HCT116 (cell line): ENCODE measurements around the gene AADAT. TPM values are rescaled to one million over a fixed set of nuclear protein-coding genes. Genes with fewer than 3 reads are reported as not detected.

Experiments used
- ATAC-seq: fragments of 200-7000 bp; cut with Tn5 transposase; 2 replicates; pipeline ENCODE4 v1.9.1; 2020; ENCODE audit warnings: mild to moderate bottlenecking, moderate library complexity
- BruUV-seq: library from RNA; stranded (reverse); fragments of 400-500 nt; replicated peaks from 2 replicates; lab custom pipeline; 2021; lab: Mats Ljungman, UMichigan
- CTCF ChIA-PET: fragments of 300-600 bp; sonication (Branson Sonifier 250); formaldehyde crosslinking; loops from one replicate; lab custom pipeline; 2021; ENCODE audit warnings: antibody characterized with exemption; lab: Charles Lee
- POLR2A ChIA-PET: fragments of 300-600, 350-600 bp; sonication (Branson Sonifier 250); formaldehyde crosslinking; loops from one replicate; lab custom pipeline; 2021; ENCODE audit warnings: antibody characterized with exemption; lab: Charles Lee
- RAD21 ChIA-PET, 2 experiments: fragments of 300-600 bp; sonication (Branson Sonifier 250); formaldehyde crosslinking; loops; one replicate each; lab custom pipeline; 2023; ENCODE audit warnings: low total read pairs in 2 of 2; ENCODE audit not compliant: uncharacterized antibody in 2 of 2, unreplicated experiment in 2 of 2, low non-redundant PET in 1 of 2; lab: Charles Lee
- DNase-seq: peaks from one replicate; pipeline ENCODE4 v3.0.0-alpha.2; 2010; ENCODE audit warnings: low read depth, low spot score
- H2AFZ ChIP-seq: fragments of 200-600 bp; shearing (Covaris generic), sonication (generic); 2 replicates; pipeline ENCODE4 v1.6.1; 2017; ENCODE audit warnings: low read depth, mixed run types, mixed read lengths, antibody characterized with exemption, low read length; ENCODE audit not compliant: poor library complexity, severe bottlenecking
- H3K27ac ChIP-seq: 2 replicates; pipeline ENCODE4 v1.5.1; 2012; ENCODE audit warnings: low read depth, low read length
- H3K27me3 ChIP-seq: fragments of 200-600 bp; sonication (generic); 2 replicates; pipeline ENCODE4 v1.6.1; 2016; ENCODE audit warnings: mixed run types, low read length, mixed read lengths; ENCODE audit not compliant: insufficient read depth
- H3K36me3 ChIP-seq, 2 experiments: fragments of 200-500 bp in 1 of 2; fragments of 200-600 bp in 1 of 2; sonication (Bioruptor generic) in 1 of 2; sonication (generic) in 1 of 2; 2 replicates each; pipeline versions ENCODE4 v1.5.1 to v1.6.1; 2014 to 2016; ENCODE audit warnings: low read length in 2 of 2, inconsistent platforms in 1 of 2, mixed read lengths in 1 of 2, mixed run types in 1 of 2; ENCODE audit not compliant: insufficient read depth in 2 of 2, control insufficient read depth in 1 of 2
- H3K4me1 ChIP-seq, 2 experiments: fragments of 200-600 bp in 1 of 2; sonication (generic) in 1 of 2; 2 replicates each; pipeline versions ENCODE4 v1.5.1 to v1.6.1; 2012 to 2017; ENCODE audit warnings: low read length in 2 of 2, inconsistent platforms in 1 of 2, mild to moderate bottlenecking in 1 of 2, mixed read lengths in 1 of 2, mixed run types in 1 of 2, moderate library complexity in 1 of 2; ENCODE audit not compliant: insufficient read depth in 2 of 2, control insufficient read depth in 1 of 2
- H3K4me2 ChIP-seq: fragments of 200-600 bp; sonication (generic); 2 replicates; pipeline ENCODE4 v1.6.1; 2017; ENCODE audit warnings: mixed run types, low read length, mixed read lengths
- H3K4me3 ChIP-seq, 2 experiments: fragments of 200-600 bp in 1 of 2; sonication (generic) in 1 of 2; replicated peaks in 1 of 2; 2 replicates each; pipeline ENCODE4 v1.5.1; 2011 to 2016; ENCODE audit warnings: low read length in 2 of 2, control low read depth in 1 of 2, low read depth in 1 of 2, mild to moderate bottlenecking in 1 of 2, mixed read lengths in 1 of 2, mixed run types in 1 of 2
- H3K79me2 ChIP-seq: fragments of 200-600 bp; sonication (generic); 2 replicates; pipeline ENCODE4 v1.6.1; 2017; ENCODE audit warnings: mild to moderate bottlenecking, mixed run types, low read length, moderate library complexity, mixed read lengths; ENCODE audit not compliant: insufficient read depth
- H3K9ac ChIP-seq: fragments of 200-600 bp; sonication (generic); 2 replicates; pipeline ENCODE4 v1.6.1; 2016; ENCODE audit warnings: low read length, mixed read lengths
- H3K9me2 ChIP-seq: fragments of 200-600 bp; sonication (generic), shearing (Covaris generic); 2 replicates; pipeline ENCODE4 v1.6.1; 2017; ENCODE audit warnings: mixed run types, mild to moderate bottlenecking, moderate library complexity; ENCODE audit not compliant: insufficient read depth
- H3K9me3 ChIP-seq, 2 experiments: fragments of 200-500 bp in 1 of 2; fragments of 200-600 bp in 1 of 2; sonication (Bioruptor generic) in 1 of 2; sonication (generic) in 1 of 2; 2 replicates each; pipeline ENCODE4 v1.6.1; 2014 to 2017; ENCODE audit warnings: low read length in 2 of 2, mixed read lengths in 2 of 2, inconsistent platforms in 1 of 2, low read depth in 1 of 2, mild to moderate bottlenecking in 1 of 2, mixed run types in 1 of 2, moderate library complexity in 1 of 2; ENCODE audit not compliant: control insufficient read depth in 1 of 2, insufficient read depth in 1 of 2
- H4K20me1 ChIP-seq: fragments of 200-600 bp; sonication (generic), shearing (Covaris generic); 2 replicates; pipeline ENCODE4 v1.6.1; 2017; ENCODE audit warnings: mixed run types, mild to moderate bottlenecking, moderate library complexity; ENCODE audit not compliant: insufficient read depth
- ATF3 ChIP-seq: IDR thresholded peaks from 2 replicates; pipeline ENCODE4 v1.6.1; 2012
- CBX3 ChIP-seq: IDR thresholded peaks from 2 replicates; pipeline ENCODE4 v1.6.1; 2012; ENCODE audit warnings: low read depth
- CEBPB ChIP-seq: IDR thresholded peaks from 2 replicates; pipeline ENCODE4 v1.6.1; 2012; ENCODE audit warnings: low read depth
- CTCF ChIP-seq, 3 experiments: fragments of 200-600 bp in 1 of 3; sonication (generic) in 1 of 3; IDR thresholded peaks in 2 of 3; conservative IDR thresholded peaks in 1 of 3; 2 replicates each; pipeline ENCODE4 v1.5.1; 2012 to 2017; ENCODE audit warnings: low read depth in 2 of 3, low read length in 2 of 3, antibody characterized with exemption in 1 of 3, borderline replicate concordance in 1 of 3, control low read depth in 1 of 3, mild to moderate bottlenecking in 1 of 3, mixed read lengths in 1 of 3, mixed run types in 1 of 3, moderate library complexity in 1 of 3; ENCODE audit not compliant: insufficient read depth in 1 of 3
- EGR1 ChIP-seq: IDR thresholded peaks from 2 replicates; pipeline ENCODE4 v1.6.1; 2012; ENCODE audit warnings: low read depth
- ELF1 ChIP-seq: IDR thresholded peaks from 2 replicates; pipeline ENCODE4 v1.6.1; 2012; ENCODE audit warnings: low read depth, borderline replicate concordance
- EZH2 ChIP-seq: fragments of 200-600 bp; sonication (generic); IDR thresholded peaks from 2 replicates; pipeline ENCODE4 v1.6.1; 2017; ENCODE audit warnings: antibody characterized with exemption, mixed run types
- EZH2phosphoT487 ChIP-seq: fragments of 200-600 bp; IDR thresholded peaks from 2 replicates; pipeline ENCODE4 v1.6.1; 2018; ENCODE audit warnings: antibody characterized with exemption, borderline replicate concordance
- FOSL1 ChIP-seq: IDR thresholded peaks from 2 replicates; pipeline ENCODE4 v1.6.1; 2012; ENCODE audit warnings: low read depth
- JUND ChIP-seq: IDR thresholded peaks from 2 replicates; pipeline ENCODE4 v1.6.1; 2012
- MAX ChIP-seq: IDR thresholded peaks from 2 replicates; pipeline ENCODE4 v1.6.1; 2012
- POLR2A ChIP-seq: IDR thresholded peaks from 2 replicates; pipeline ENCODE4 v1.7.0; 2011; ENCODE audit warnings: borderline replicate concordance; ENCODE audit not compliant: insufficient read depth, insufficient read length; ENCODE audit errors: extremely low read depth
- POLR2AphosphoS5 ChIP-seq: IDR thresholded peaks from 2 replicates; pipeline ENCODE4 v1.6.1; 2011; ENCODE audit warnings: mild to moderate bottlenecking, low read depth, low read length, moderate library complexity
- RAD21 ChIP-seq: IDR thresholded peaks from 2 replicates; pipeline ENCODE4 v1.6.1; 2012; ENCODE audit warnings: low read depth, mild to moderate bottlenecking
- REST ChIP-seq: IDR thresholded peaks from 2 replicates; pipeline ENCODE4 v1.6.1; 2012; ENCODE audit warnings: low read depth
- SIN3A ChIP-seq: IDR thresholded peaks from 2 replicates; pipeline ENCODE4 v1.6.1; 2012; ENCODE audit warnings: low read depth
- SP1 ChIP-seq: IDR thresholded peaks from 2 replicates; pipeline ENCODE4 v1.6.1; 2012; ENCODE audit warnings: low read depth
- TCF7L2 ChIP-seq: IDR thresholded peaks from 2 replicates; pipeline ENCODE4 v1.7.0; 2011; ENCODE audit warnings: borderline replicate concordance, inconsistent platforms; ENCODE audit not compliant: insufficient read depth, insufficient read length; ENCODE audit errors: extremely low read depth
- YY1 ChIP-seq: IDR thresholded peaks from 2 replicates; pipeline ENCODE4 v1.6.1; 2011; ENCODE audit warnings: low read length, low read depth, moderate library complexity, mild to moderate bottlenecking; ENCODE audit not compliant: insufficient replicate concordance; ENCODE audit errors: extremely low read depth
- ZFX ChIP-seq: fragments of 450-650 bp; IDR thresholded peaks from 2 replicates; pipeline ENCODE4 v1.6.1; 2017
- ZNF274 ChIP-seq: fragments of 200-500 bp; sonication (Bioruptor generic); IDR thresholded peaks from 2 replicates; pipeline ENCODE4 v1.6.1; 2014; ENCODE audit warnings: mild to moderate bottlenecking, low read depth, low read length, inconsistent platforms
- intact Hi-C: fragments of 100-400 bp; cut with micrococcal nuclease; formaldehyde crosslinking; loops from 2 replicates; pipeline ENCODE4 v1.10.0; 2022
- total RNA-seq: library from RNA; stranded (reverse); gene quantifications from one replicate; pipeline ENCODE4 v1.2.1, GENCODE V29; 2021; ENCODE audit not compliant: unreplicated experiment

Gene AADAT
- total RNA-seq, 1 experiment from 2014 or later: 15.4 TPM

- no peaks in the 10 kb centered on the region for H4K20me1 ChIP-seq
- H3K9me2 ChIP-seq: no peaks in the 10 kb centered on the region
- H2AFZ ChIP-seq: peak within 1 kb of the TSS; percentile 76
- intact Hi-C loops: loop anchor here (1.0 to 2.0 kb wide), 3 partner anchors 216 to 414 kb away; partner anchors contain the start of gene NEK1
- DNase-seq (peak; percentile 75), ATAC-seq (peak; percentile 86)
- ChIA-PET RAD21 (no interaction called here), CTCF (interaction anchor here (0.7 to 3.7 kb wide), 2 partner anchors 216 to 413 kb away, joined by 4 to 17 read pairs; no protein-coding TSS in a partner anchor), POLR2A (no interaction called here)
- no peaks in the 10 kb centered on the region for H3K9me3 ChIP-seq
- no peaks in the 10 kb centered on the region for H3K27me3 ChIP-seq
- peaks cover 2 to 16% of the 10 kb centered on the region in 2 experiments for H3K4me1 ChIP-seq
- H3K4me3 ChIP-seq: peak within 1 kb of the TSS; percentile 77 to 82
- peak within 1 kb of the TSS; percentile 97 for H3K4me2 ChIP-seq
- H3K9ac ChIP-seq: peak within 1 kb of the TSS; percentile 88
- TSS peak; percentile 85 for BruUV-seq
- H3K27ac ChIP-seq: peak within 1 kb of the TSS; percentile 75
- H3K36me3 ChIP-seq: no peaks in the 10 kb centered on the region
- no peaks in the 10 kb centered on the region for H3K79me2 ChIP-seq
- TF ChIP-seq CEBPB (no peak), ZNF274 (no peak), POLR2AphosphoS5 (peak; percentile 77), CTCF (IDR thresholded peaks at IDR 0.05 in 2 of 3, conservative IDR thresholded peaks at IDR 0.05 in 1 of 3; ENCODE audit: borderline replicate concordance in 1 of 3, insufficient read depth in 1 of 3, low read depth in 2 of 3, low read length in 2 of 3) (no peak), FOSL1 (no peak), TCF7L2 (peak; percentile 70), JUND (no peak), ELF1 (no peak), RAD21 (no peak), EZH2phosphoT487 (no peak), MAX (peak; percentile 71), EZH2 (no peak), REST (no peak), EGR1 (0 out of 2 replicates have a peak, but pooled peaks have one; percentile 14), YY1 (peak; percentile 73), CBX3 (0 out of 2 replicates have a peak, but pooled peaks have one; percentile 39), SIN3A (0 out of 2 replicates have a peak, but pooled peaks have one; percentile 29), SP1 (peak; percentile 60), ATF3 (no peak), POLR2A (peak; percentile 50), ZFX (peak; percentile 67)
These were observed 63.3 kb downstream of the AADAT start, which contains the start of gene MFAP3L for GRCh38 chr4:170026253-170027021. Gene MFAP3L, minus strand, starts transcription at chr4:170026395. Its CDS starts 20,518 bp downstream, at chr4:170005877.
